ENCODE data around the gene CHSY1. TPM values are rescaled to one million over a fixed set of nuclear protein-coding genes. Genes with fewer than 3 reads are reported as not detected.

CHSY1 gene, protein sequence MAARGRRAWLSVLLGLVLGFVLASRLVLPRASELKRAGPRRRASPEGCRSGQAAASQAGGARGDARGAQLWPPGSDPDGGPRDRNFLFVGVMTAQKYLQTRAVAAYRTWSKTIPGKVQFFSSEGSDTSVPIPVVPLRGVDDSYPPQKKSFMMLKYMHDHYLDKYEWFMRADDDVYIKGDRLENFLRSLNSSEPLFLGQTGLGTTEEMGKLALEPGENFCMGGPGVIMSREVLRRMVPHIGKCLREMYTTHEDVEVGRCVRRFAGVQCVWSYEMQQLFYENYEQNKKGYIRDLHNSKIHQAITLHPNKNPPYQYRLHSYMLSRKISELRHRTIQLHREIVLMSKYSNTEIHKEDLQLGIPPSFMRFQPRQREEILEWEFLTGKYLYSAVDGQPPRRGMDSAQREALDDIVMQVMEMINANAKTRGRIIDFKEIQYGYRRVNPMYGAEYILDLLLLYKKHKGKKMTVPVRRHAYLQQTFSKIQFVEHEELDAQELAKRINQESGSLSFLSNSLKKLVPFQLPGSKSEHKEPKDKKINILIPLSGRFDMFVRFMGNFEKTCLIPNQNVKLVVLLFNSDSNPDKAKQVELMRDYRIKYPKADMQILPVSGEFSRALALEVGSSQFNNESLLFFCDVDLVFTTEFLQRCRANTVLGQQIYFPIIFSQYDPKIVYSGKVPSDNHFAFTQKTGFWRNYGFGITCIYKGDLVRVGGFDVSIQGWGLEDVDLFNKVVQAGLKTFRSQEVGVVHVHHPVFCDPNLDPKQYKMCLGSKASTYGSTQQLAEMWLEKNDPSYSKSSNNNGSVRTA
- 16.2 and 18.5 TPM in 2 replicates for total RNA-seq

DNA sequence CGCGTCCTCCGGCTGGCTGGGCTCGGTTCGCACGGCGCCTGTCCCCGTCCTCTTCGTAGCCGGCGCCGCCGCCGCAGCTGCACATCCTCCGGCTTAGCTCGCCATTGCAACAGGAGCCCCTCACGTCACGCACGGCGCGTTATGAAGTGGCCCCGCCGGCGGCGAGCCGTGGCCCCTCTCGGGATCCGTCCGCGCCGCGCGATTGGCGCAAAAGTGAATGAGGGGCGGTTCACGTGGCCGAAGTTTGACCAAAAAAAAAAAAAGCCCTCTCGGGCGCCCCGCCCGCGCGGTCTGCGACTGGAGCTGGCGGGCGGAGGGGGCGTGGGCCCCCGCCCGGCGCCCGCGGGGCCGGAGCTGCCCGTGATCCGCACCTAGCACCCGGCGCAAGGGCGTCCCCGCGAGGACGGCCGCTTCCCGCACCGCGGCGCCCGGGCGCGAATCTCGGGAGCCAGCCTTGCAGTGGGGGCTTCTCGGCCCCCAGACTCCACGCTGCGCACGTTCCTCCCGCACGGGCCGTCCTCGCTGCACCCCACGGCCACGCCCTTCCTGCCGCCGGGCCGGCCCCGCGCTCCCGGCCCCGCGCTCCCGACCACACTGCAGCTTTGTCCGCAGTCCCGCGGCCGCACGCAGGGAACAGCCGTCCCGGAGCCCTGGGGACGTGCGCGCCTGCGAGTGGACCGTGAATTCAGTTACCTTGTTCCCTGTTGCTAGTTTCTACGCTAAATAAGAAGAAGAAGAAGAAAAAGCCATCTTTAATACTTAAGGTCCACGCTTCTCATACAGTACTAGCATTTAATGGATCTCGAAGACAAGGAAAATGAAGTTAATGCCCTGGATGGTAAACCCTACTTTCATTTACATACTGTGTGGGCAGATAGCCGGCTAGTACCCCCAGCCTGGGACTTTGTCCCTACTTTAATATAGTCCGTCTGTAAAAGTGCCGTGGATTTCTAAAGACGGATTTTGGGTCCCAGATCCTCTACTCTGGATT, at the start of gene CHSY1:
TSS of gene CHSY1 (minus strand) at position 219 of the 991 bp plus-strand sequence. CDS start 592 bp downstream, outside the sequence.

DNA sequence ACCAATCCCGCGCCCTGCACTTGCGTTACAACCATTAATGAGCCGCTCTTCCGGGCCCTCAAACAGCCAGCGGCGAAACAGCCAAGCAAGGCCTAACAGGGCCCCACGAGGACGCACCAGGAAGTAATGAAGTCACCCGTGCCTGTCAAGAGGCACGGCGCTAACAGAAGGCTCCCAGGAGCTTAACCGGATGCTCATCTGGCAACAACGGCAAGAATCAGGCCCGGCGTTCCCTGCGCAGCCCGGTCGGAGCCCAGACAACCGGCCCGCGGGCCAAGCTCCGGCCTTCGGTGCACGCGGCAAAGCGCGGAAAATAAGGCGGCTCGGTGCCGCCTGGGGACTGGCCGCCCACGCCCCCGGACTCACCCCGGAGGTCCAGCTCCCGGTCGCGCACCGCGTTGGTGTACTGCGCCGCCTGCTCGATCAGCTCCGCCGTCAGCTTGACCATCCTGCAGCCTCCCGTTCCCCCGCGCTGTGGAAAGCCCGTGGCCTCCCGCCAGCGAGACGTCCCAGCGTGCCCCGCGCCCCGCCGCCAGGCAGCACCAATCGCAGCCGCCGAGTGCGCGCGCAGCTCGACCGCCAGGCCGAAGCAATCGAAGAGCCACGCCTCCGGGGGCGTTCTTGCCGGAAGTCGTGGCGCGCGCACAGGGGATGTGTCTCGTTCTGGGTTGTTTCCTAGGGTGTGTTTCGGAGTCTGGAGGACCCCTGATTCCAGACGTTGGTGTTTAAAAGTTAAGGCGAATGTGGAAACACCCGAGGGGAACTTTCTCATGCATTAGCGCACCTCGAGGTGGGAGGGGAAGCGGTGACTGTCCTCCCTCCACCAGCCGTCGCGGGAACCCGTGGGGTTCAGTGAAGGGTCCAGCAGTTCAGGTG, 43.1 kb upstream of the CHSY1 start, which contains the start of gene SNRPA1:
TSS of gene SNRPA1 (minus strand) at position 518 of the 876 bp plus-strand sequence. CDS start at position 448, 70 bp downstream.

DNA sequence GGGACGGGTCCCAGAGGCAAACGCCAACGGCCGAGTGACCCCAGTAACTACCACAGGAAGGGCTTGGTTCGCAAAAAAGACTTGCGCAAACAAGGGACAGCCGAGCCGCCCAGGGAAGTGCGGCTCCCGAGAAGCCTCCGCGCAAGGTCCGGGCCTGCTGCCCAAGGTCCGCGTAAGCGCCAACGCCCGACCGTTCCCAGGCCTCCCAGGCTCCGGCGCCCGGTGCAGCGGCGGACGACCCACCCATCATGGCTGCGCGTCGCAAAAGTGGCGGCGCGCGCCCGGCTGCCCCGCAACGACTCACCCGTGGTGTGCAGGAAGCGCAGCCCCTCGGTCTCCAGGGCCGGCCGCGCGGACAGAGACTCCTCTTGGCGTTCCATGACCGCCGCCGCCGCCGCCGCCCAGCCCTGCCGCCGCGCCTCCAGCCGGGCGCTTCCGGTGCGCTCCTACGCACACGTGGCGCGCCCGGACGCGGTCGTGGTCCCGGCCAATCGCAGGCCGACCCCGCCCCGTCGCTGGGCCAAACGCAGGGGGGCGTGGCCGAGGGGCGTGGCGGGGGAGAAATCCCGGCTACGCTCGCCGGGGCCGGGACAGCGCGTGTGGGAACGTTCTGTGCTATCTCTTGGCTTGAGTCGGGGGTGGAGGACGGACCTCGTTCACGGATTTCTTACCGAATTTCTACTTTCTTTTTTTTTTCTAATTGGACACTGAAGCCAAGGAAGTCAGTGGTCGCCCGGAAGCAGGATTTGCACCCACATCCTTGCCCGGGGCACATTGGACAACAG, 25.4 kb upstream of the CHSY1 start, which contains the start of gene SELENOS:
TSS of gene SELENOS (minus strand) at position 448 of the 785 bp plus-strand sequence. CDS start at position 380, 68 bp downstream.

Other genes starting within 250 kb of the CHSY1 start
- 50.9 and 65.6 TPM in 2 replicates for gene SELENOS, start 25.4 kb upstream of the CHSY1 start, total RNA-seq
- gene SNRPA1, start 43.2 kb upstream of the CHSY1 start, total RNA-seq = 6.4 and 9.0 TPM in 2 replicates
- 0.09 and 0.16 TPM in 2 replicates for gene PCSK6, start 237.7 kb upstream of the CHSY1 start, total RNA-seq